Esophagus muscularis mucosa (tissue), 4 donors: Measurements from ENCODE around the gene PDE4D.

ENCODE experiments used
- EP300 ChIP-seq: sonication (generic); formaldehyde crosslinking; IDR thresholded peaks from one replicate; pipeline ENCODE4 v1.6.1; 2017; ENCODE audit warnings: antibody characterized with exemption
- POLR2A ChIP-seq: fragments of 450-650 bp; IDR thresholded peaks from one replicate; pipeline ENCODE4 v1.6.1; 2017; ENCODE audit warnings: antibody characterized with exemption, moderate library complexity, mild to moderate bottlenecking, low read depth
- TF ChIP-seq, protein P1 (sequence below), 3 experiments: fragments of 200-600 bp in 2 of 3; fragments of 450-650 bp in 1 of 3; sonication (generic) in 2 of 3; IDR thresholded peaks; one replicate each; pipeline ENCODE4 v1.5.1; 2017 to 2019; ENCODE audit warnings: antibody characterized with exemption in 3 of 3, mild to moderate bottlenecking in 2 of 3, moderate library complexity in 1 of 3

DNA sequence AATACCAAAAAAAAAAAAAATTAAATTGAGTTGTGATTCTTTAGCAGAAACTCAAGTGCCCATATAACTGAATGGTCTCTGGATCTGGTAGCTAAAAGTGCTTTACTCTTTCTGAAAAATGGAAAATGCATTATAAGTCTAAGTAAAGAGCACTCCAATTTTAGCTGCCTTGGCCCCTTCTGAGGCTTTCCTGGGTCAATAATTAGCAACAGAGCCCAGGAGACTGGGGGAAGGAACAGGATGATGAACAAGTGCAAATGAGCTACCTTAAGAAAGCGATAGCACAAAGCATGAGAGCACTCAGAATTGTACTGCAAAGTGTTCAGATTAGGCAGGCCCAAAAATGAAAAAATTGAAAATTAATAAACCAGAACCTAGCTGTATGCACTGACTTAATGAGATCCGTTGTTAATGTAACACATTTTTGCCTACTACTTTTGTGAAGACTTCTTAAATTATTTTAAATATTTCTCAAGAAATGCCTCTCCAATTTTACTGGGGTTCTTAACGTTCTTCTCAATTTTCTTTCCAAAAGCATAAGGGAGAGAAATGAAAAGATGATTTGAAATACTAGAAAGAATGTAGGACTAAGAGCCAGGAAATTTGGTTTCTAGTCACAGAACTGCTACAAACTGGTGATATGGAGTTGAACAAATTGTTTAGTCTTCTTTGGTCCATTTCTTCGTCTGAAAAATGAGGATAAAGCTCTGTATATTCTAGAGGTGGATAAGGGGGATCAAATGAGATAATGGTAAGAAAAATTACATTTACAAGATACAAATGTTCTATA lies 566.1 kb downstream of the PDE4D start:
- TF ChIP-seq, protein P1, sequence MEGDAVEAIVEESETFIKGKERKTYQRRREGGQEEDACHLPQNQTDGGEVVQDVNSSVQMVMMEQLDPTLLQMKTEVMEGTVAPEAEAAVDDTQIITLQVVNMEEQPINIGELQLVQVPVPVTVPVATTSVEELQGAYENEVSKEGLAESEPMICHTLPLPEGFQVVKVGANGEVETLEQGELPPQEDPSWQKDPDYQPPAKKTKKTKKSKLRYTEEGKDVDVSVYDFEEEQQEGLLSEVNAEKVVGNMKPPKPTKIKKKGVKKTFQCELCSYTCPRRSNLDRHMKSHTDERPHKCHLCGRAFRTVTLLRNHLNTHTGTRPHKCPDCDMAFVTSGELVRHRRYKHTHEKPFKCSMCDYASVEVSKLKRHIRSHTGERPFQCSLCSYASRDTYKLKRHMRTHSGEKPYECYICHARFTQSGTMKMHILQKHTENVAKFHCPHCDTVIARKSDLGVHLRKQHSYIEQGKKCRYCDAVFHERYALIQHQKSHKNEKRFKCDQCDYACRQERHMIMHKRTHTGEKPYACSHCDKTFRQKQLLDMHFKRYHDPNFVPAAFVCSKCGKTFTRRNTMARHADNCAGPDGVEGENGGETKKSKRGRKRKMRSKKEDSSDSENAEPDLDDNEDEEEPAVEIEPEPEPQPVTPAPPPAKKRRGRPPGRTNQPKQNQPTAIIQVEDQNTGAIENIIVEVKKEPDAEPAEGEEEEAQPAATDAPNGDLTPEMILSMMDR (IDR thresholded peaks at IDR 0.05), result no peak
- TF ChIP-seq EP300, result no peak
- no peak for TF ChIP-seq POLR2A
